Naive thymus-derived CD4-positive, alpha-beta T cell (primary cell): ENCODE data around the gene CASKIN2. TPM values are rescaled to one million over a fixed set of nuclear protein-coding genes. Genes with fewer than 3 reads are reported as not detected.

ENCODE experiments used
- ATAC-seq: fragments of 150-1000 bp; cut with Tn5 transposase; 2 replicates; pipeline ENCODE4 v1.10.0; 2021; ENCODE audit warnings: mild to moderate bottlenecking, moderate library complexity
- CTCF ChIA-PET: fragments of 350-600 bp; sonication (Branson Sonifier 250); formaldehyde crosslinking; loops from one replicate; lab custom pipeline; 2021; ENCODE audit warnings: antibody characterized with exemption; lab: Charles Lee
- POLR2A ChIA-PET: fragments of 350-600 bp; sonication (Branson Sonifier 250); formaldehyde crosslinking; loops from one replicate; lab custom pipeline; 2021; ENCODE audit warnings: antibody characterized with exemption, inconsistent platforms; lab: Charles Lee
- DNase-seq, 9 donors: peaks; one replicate each; pipeline versions ENCODE4 v3.0.0 to v3.0.0-alpha.2; 2020 to 2022; ENCODE audit warnings: mixed read lengths in 1 of 9
- H3K27ac ChIP-seq: one replicate; pipeline ENCODE4 v1.7.0; 2013; ENCODE audit warnings: mild to moderate bottlenecking, low read depth, low read length, moderate library complexity
- H3K27me3 ChIP-seq, 2 donors: one replicate each; pipeline ENCODE4 v1.7.0; 2013; ENCODE audit warnings: low read length in 2 of 2, mild to moderate bottlenecking in 2 of 2, moderate library complexity in 2 of 2; ENCODE audit not compliant: control insufficient read depth in 2 of 2, insufficient read depth in 2 of 2
- H3K36me3 ChIP-seq, 3 experiments: 1 replicate in 2 of 3; 2 replicates in 1 of 3; pipeline ENCODE4 v1.7.0; 2013; ENCODE audit warnings: low read length in 3 of 3, mild to moderate bottlenecking in 3 of 3, moderate library complexity in 1 of 3; ENCODE audit not compliant: insufficient read depth in 3 of 3, control insufficient read depth in 2 of 3
- H3K4me1 ChIP-seq, 2 donors: one replicate each; pipeline ENCODE4 v1.7.0; 2013; ENCODE audit warnings: low read length in 2 of 2, mild to moderate bottlenecking in 2 of 2, moderate library complexity in 1 of 2; ENCODE audit not compliant: control insufficient read depth in 2 of 2, insufficient read depth in 2 of 2
- H3K4me3 ChIP-seq: 2 replicates; pipeline ENCODE4 v1.7.0; 2013; ENCODE audit warnings: mild to moderate bottlenecking, low read length
- H3K9me3 ChIP-seq, 3 experiments: 1 replicate in 2 of 3; 2 replicates in 1 of 3; pipeline ENCODE4 v1.7.0; 2013; ENCODE audit warnings: low read length in 3 of 3; ENCODE audit not compliant: control insufficient read depth in 2 of 3
- H3K27ac Mint-ChIP-seq, 9 donors: one replicate each; pipeline ENCODE4 v1.8.0; 2020 to 2022; ENCODE audit warnings: mixed read lengths in 9 of 9, mild to moderate bottlenecking in 8 of 9, moderate library complexity in 5 of 9, inconsistent platforms in 2 of 9
- H3K27me3 Mint-ChIP-seq, 5 donors: one replicate each; pipeline ENCODE4 v1.8.0; 2021 to 2022; ENCODE audit warnings: mixed read lengths in 5 of 5, mild to moderate bottlenecking in 1 of 5
- H3K36me3 Mint-ChIP-seq, 5 donors: one replicate each; pipeline ENCODE4 v1.8.0; 2020 to 2022; ENCODE audit warnings: mixed read lengths in 5 of 5, mild to moderate bottlenecking in 3 of 5, inconsistent platforms in 1 of 5
- H3K4me1 Mint-ChIP-seq, 7 donors: one replicate each; pipeline ENCODE4 v1.8.0; 2020 to 2022; ENCODE audit warnings: mixed read lengths in 7 of 7, mild to moderate bottlenecking in 3 of 7, inconsistent platforms in 1 of 7
- H3K4me3 Mint-ChIP-seq, 10 donors: one replicate each; pipeline ENCODE4 v1.8.0; 2020 to 2022; ENCODE audit warnings: mild to moderate bottlenecking in 10 of 10, mixed read lengths in 10 of 10, moderate library complexity in 6 of 10, inconsistent platforms in 2 of 10
- H3K9me3 Mint-ChIP-seq, 11 donors: one replicate each; pipeline ENCODE4 v1.8.0; 2020 to 2022; ENCODE audit warnings: mixed read lengths in 11 of 11, mild to moderate bottlenecking in 4 of 11, inconsistent platforms in 1 of 11, moderate library complexity in 1 of 11
- intact Hi-C, 2 donors: fragments of 100-400 bp; cut with micrococcal nuclease; formaldehyde crosslinking; loops; one replicate each; pipeline ENCODE4 v1.15.1; 2023
- polyA plus RNA-seq, 2 donors: library from polyadenylated mRNA; unstranded; fragments of 300-500 nt; fragmentation: Illumina TruSeq; gene quantifications; one replicate each; pipeline ENCODE4 v1.2.3, GENCODE V29; 2021
- total RNA-seq, 6 experiments: library from RNA in 5 of 6; stranded (reverse) in 5 of 6; gene quantifications; 1 replicate in 5 of 6; 2 replicates in 1 of 6; pipeline ENCODE4 v1.2.3 and lab custom pipeline; 2021 to 2026

Gene CASKIN2
- total and polyA plus RNA-seq, 7 experiments from 2014 or later = 0.22 to 1.2 (median 0.60) TPM; not detected in 1

DNA sequence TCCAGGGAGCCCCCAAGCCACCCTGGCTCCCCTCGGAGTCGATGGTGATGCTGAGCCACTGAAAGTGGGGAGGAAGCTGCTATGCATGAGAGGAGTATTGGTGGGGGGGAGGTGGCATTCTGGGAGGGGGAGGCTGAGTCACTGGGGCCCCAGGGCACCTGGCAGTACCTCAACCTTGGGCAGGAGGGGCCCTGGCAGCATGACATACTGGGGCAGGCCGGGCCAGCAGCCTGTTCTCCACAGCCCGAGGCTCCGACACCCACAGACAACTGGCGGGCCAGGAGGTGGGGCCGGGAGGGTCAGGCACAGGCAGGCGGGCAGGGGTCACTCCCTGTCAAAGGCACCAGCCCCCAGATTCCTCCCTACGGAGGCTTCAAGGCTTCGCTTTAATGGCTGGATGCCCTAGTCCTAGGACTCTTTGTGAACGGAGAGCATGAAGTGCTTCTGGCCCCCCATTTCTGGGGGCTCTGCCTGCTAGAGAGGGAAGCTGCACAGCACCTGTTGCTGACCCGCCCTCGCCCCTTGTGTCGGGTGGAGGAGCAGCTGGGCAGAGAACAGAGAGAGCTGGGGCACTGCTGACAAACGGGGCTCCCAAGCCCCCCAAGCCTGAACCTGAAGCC, 928 bp downstream of the CASKIN2 start:
- Histone ChIP-seq H3K27me3 (no peaks in the 10 kb centered on the region), H3K9me3 (no peaks in the 10 kb centered on the region), H3K36me3 (peaks cover 5 to 7% (median 6%) of the 10 kb centered on the region in 3 experiments), H3K4me3 (no peak overlapping the region), H3K4me1 (peaks cover 21 to 23% of the 10 kb centered on the region in 2 donors), H3K27ac (no peak overlapping the region)
- DNase-seq (no peak), ATAC-seq (no peak)
- H3K27ac Mint-ChIP-seq = no peak overlapping the region
- intact Hi-C loops = no loop called here
- ChIA-PET CTCF (interaction anchor here (1.1 to 1.9 kb wide), 3 partner anchors 58 to 89 kb away, joined by 3 to 4 read pairs (median 3); partner anchors contain the start of gene TMEM94), POLR2A (interaction anchor here (0.9 to 1.0 kb wide), 2 partner anchors 10 to 59 kb away, joined by 4 read pairs; no protein-coding TSS in a partner anchor)
- peaks cover 18 to 24% (median 22%) of the 10 kb centered on the region in 7 donors for H3K4me1 Mint-ChIP-seq
- peaks cover 0 to 2% (median 0%) of the 10 kb centered on the region in 11 donors for H3K9me3 Mint-ChIP-seq
- peaks cover 0 to 16% (median 5%) of the 10 kb centered on the region in 5 donors for H3K36me3 Mint-ChIP-seq
- H3K4me3 Mint-ChIP-seq = peak overlapping the region in 8 of 10 donors; percentile 25 to 75 (median 43)
- H3K27me3 Mint-ChIP-seq = peaks cover 0 to 14% (median 0%) of the 10 kb centered on the region in 5 donors

DNA sequence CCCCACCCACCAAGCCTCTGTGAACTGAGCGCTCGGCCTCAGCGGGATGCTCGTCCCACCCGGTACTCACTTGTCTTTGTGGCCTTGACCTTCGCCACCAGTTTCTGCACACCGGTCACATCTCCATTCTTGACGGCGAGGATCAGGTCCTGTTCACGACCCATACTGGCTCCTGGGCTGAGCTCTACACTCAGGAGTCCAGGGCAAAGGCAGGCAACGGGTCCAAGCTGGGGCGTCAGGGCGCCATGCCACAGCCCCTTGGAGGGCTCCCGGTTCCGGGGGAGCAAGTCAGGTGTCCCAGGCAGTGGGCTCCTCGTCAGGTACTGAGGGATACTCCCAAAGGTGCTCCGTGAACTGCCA, 1.7 kb downstream of the CASKIN2 start:
- Histone ChIP-seq H3K36me3 (no peaks in the 10 kb centered on the region), H3K27ac (no peak overlapping the region), H3K9me3 (no peaks in the 10 kb centered on the region), H3K4me3 (no peak overlapping the region), H3K4me1 (peaks cover 13 to 16% of the 10 kb centered on the region in 2 donors), H3K27me3 (no peaks in the 10 kb centered on the region)
- DNase-seq = no peak
- intact Hi-C loops = no loop called here
- peaks cover 15 to 19% (median 17%) of the 10 kb centered on the region in 7 donors for H3K4me1 Mint-ChIP-seq
- POLR2A ChIA-PET = no interaction called here
- peaks cover 0 to 9% (median 3%) of the 10 kb centered on the region in 5 donors for H3K36me3 Mint-ChIP-seq
- peaks cover 0 to 14% (median 0%) of the 10 kb centered on the region in 5 donors for H3K27me3 Mint-ChIP-seq
- H3K9me3 Mint-ChIP-seq = no peaks in the 10 kb centered on the region
- no peak for ATAC-seq
- peak overlapping the region in 4 of 10 donors; percentile 25 to 66 (median 62) for H3K4me3 Mint-ChIP-seq
- no peak overlapping the region for H3K27ac Mint-ChIP-seq
- CTCF ChIA-PET = interaction anchor here (1.1 to 1.9 kb wide), 2 partner anchors 57 to 85 kb away, joined by 3 to 4 read pairs; partner anchors contain the start of gene TMEM94

DNA sequence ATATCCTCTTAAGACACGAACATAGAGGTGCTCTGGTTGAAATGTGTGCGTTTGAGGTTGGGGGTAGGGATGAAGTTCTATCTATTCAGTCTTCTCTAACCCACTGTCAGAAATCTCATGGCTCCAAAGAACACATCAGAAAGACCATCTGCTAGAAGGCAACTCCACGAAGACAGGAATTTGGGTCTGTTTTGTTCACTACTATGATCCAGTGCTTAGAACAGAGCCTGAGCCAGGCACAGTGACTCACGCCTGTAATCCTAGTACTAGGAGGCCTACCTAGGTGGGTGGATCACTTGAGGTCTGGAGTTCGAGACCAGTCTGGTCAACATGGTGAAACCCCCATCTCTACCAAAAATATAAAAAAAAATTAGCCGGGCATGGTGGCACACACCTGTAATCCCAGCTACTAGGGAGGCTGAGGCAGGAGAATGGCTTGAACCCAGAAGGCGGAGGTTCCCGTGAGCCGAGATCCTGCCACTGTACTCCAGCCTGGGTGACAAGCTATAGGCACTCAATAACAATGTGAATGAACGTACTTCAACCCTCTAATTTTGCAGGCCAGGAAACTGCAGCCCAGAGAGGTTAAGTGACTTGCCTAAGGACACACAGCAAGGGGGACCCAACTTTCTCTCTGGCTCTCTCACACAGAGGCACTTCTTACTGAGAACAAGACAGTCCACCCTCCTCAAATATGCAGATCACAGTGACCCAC, 2.3 kb downstream of the CASKIN2 start:
- H3K27ac Mint-ChIP-seq = peak overlapping the region in 1 of 9 donors; percentile 28
- POLR2A ChIA-PET = no interaction called here
- no peaks in the 10 kb centered on the region for H3K9me3 Mint-ChIP-seq
- H3K4me1 Mint-ChIP-seq = peaks cover 9 to 13% (median 11%) of the 10 kb centered on the region in 7 donors
- DNase-seq (no peak), ATAC-seq (no peak)
- H3K36me3 ChIP-seq = no peaks in the 10 kb centered on the region
- no peak overlapping the region for H3K4me3 ChIP-seq
- peaks cover 9 to 11% of the 10 kb centered on the region in 2 donors for H3K4me1 ChIP-seq
- no peaks in the 10 kb centered on the region for H3K27me3 ChIP-seq
- CTCF ChIA-PET = interaction anchor here (1.1 to 1.9 kb wide), 2 partner anchors 56 to 85 kb away, joined by 3 to 4 read pairs; partner anchors contain the start of gene TMEM94
- H3K9me3 ChIP-seq = no peaks in the 10 kb centered on the region
- intact Hi-C loops = no loop called here
- H3K27me3 Mint-ChIP-seq = peaks cover 0 to 14% (median 0%) of the 10 kb centered on the region in 5 donors
- peak overlapping the region in 4 of 10 donors; percentile 34 to 66 (median 62) for H3K4me3 Mint-ChIP-seq
- no peak overlapping the region for H3K27ac ChIP-seq
- H3K36me3 Mint-ChIP-seq = peaks cover 0 to 5% (median 0%) of the 10 kb centered on the region in 5 donors

DNA sequence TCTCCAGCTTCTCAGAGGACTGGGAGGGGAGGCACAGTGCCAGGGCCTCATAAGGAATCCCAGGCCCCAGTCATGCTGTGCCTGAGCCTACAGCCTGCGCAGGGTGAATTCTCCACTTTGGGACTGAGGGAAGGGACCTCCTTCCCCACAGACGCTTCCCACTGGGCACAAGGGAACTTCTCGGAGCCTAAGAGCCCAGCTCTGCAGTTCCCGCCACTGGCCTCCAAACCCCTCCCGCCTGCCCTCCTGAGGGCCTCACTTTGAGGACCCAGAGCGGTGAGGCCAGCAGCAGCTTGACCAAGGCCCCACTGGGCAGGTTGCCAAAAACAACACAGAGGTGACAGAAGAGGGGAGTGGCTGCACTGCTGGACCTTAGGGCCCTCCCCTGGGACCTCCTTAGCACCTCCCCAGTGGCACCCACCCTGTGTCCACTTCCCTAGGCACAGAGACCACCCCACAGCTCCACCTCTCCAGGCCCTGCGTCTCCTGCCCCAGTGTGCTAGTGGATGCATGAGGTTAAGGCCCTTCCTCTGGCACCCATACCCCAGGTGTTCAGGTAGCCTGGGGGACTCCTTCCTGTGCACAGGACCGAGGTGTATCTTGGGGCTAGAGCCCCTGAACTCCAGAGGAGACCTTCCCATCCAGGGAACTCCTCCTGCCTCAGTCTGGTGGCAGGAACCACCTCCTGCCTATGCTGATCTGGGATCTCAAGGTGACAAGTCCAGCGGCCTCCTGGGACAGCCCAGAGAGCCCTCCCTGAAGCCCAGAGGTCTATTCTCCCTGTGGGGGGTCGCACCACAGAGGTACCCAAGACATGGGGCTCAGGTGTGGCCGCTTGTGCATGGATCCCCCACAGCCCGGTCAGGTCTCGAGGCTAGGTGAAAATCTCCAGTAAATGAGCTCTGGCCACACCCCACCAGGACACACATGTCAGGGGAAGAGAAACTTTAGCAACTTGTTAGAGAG, 3.4 kb downstream of the CASKIN2 start:
- Mint-ChIP-seq H3K4me1 (peaks cover 0 to 2% (median 0%) of the 10 kb centered on the region in 7 donors), H3K36me3 (no peaks in the 10 kb centered on the region), H3K27me3 (peaks cover 0 to 14% (median 0%) of the 10 kb centered on the region in 5 donors), H3K9me3 (no peaks in the 10 kb centered on the region), H3K27ac (no peak overlapping the region), H3K4me3 (no peak overlapping the region)
- Histone ChIP-seq H3K27me3 (no peaks in the 10 kb centered on the region), H3K36me3 (no peaks in the 10 kb centered on the region), H3K9me3 (no peaks in the 10 kb centered on the region), H3K4me3 (no peak overlapping the region), H3K27ac (no peak overlapping the region), H3K4me1 (no peaks in the 10 kb centered on the region)
- DNase-seq (no peak), ATAC-seq (no peak)
- intact Hi-C loops = no loop called here
- ChIA-PET CTCF (interaction anchor here (1.9 kb wide), 1 partner anchor 83 kb away, joined by 4 read pairs; no protein-coding TSS in a partner anchor), POLR2A (interaction anchor here (1.2 kb wide), 1 partner anchor 14 kb away, joined by 3 read pairs; the partner anchor contains the start of gene LLGL2)

DNA sequence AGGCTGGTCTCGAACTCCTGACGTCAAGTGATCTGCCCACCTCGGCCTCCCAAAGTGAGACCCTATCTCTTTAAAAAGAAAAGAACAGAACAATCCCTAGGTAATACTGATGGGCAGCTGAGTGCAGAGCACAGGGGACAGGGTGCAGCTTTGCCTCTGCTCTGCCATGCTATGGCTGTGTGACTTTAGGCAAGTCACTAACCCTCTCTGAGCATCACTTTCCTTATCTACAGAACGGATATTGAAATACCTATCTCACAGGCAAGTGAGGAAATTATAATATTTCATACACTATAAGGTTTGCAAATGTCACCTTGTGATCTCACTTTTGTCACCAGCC, 4.1 kb downstream of the CASKIN2 start:
- no peak for DNase-seq
- POLR2A ChIA-PET = interaction anchor here (0.7 to 1.2 kb wide), 2 partner anchors 15 to 218 kb away, joined by 3 to 4 read pairs; partner anchors contain the start of gene LLGL2
- Histone ChIP-seq H3K27ac (no peak overlapping the region), H3K4me1 (no peaks in the 10 kb centered on the region), H3K9me3 (no peaks in the 10 kb centered on the region), H3K4me3 (no peak overlapping the region), H3K36me3 (no peaks in the 10 kb centered on the region), H3K27me3 (no peaks in the 10 kb centered on the region)
- H3K9me3 Mint-ChIP-seq = no peaks in the 10 kb centered on the region
- no peak overlapping the region for H3K27ac Mint-ChIP-seq
- intact Hi-C loops = no loop called here
- peaks cover 0 to 14% (median 0%) of the 10 kb centered on the region in 5 donors for H3K27me3 Mint-ChIP-seq
- CTCF ChIA-PET = no interaction called here
- H3K4me1 Mint-ChIP-seq = peaks cover 0 to 2% (median 0%) of the 10 kb centered on the region in 7 donors
- no peak for ATAC-seq
- no peak overlapping the region for H3K4me3 Mint-ChIP-seq
- H3K36me3 Mint-ChIP-seq = no peaks in the 10 kb centered on the region
